EL (cell line): Measurements from ENCODE around the gene CNRIP1.
"Not testable (repeated sequence)": the region's sequence is repeated elsewhere in the genome, so short reads cannot be mapped to it uniquely, and the experiment has no call there.

Source experiments
- DNase-seq: peaks from one replicate; pipeline ENCODE4 v3.0.0-alpha.2; 2016

Gene CNRIP1

DNA sequence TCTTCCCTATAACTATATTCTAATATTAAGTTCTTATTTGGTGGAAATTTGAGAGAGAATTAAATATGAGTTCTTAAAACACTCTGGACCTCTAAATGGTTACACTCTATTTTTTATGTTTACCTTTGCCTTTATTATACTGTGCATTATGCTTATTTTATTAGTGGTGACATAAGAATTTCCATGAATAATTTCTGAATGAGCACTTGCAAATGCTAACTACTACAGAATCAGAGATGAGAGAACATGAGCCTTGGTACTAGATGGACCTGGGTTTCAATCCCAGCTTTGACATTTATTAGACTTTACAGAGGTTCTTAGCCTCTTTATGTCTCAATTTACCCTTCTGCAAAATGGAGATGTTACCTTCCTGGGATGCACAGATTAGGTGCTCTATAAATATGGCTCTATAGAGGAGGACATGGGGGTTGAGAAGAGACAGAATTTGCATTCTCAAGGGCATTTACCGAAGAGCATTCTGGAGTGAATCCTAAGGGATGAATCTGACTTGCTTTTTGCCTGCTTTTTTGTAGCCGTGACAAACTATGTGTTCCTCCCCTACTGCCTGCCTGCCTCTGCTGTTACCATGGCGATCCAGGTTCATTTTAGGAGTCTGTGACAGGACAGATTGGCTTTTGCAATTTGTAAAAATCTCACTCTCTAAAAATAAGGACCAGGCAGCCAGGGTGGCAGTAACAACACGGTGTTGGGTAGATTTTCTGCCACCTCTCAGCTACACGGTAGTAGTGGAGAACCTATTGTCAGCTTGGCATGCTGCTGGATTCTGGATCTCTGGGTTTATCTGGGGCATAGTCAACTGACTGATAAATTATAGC is 20.7 kb upstream of the CNRIP1 start:
- DNase-seq: no peak

DNA sequence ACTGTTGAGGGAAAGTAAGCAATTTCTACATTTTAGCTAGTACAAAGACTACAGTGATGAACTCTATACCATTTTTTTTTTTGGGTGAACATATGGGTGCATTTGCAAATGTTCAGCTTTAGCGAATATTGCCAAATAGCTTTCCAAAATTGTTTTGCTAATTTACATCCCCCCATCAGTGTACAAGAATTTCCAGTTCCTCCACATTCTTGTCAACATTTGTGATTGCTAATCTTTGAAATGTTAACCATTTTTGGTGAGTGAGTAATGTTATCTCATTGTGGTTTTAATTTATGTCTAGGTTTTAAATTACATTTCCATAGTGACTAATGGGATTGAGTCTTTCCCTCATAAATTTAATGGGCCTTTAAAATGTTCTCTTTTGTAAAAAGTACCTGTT is 16.4 kb upstream of the CNRIP1 start:
- peak; percentile 83 for DNase-seq

DNA sequence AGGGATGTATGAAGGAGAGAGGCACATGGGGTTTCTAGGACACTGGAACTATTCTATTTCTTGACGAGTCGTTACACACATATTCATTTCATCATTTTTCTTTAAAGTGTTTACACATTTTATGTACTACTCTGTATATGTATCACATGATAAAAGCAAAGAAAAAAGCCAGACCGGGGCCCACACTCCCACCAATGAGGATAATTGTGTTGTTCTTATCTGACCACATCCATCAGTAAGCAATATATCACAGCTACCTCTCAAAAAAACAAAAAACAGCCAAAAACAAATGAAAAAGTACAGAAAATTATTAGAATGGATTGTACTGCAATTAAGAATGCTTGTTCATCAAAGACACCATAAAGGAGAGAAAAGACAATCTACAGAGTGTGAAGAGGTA is 14.2 kb upstream of the CNRIP1 start:
- no peak for DNase-seq

- DNase-seq: no peak
Measured at GRCh38 chr2:68333009-68333408, 13.3 kb upstream of the CNRIP1 start.

DNA sequence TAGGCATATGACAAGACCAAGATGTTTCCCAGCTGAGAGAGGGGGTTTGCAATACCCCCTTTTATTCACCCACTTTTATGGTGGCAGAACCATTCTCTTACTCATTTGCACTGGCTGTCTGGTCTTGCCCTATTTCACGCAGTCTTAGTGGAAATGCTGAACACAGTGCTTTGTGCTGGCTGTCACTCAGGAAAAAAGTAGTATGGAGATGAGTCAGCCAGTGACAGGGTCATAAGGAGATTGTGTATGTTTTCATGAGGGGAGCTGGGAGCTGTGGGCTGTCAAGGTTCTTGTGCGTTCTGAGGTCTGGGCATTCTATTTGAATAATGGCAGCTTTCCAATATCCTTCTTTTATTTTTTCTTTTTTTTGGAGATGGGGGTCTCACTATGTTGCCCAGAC is 10.9 kb upstream of the CNRIP1 start:
- DNase-seq: peak; percentile 44

- no peak for DNase-seq
Measured at GRCh38 chr2:68328901-68329300, 9.2 kb upstream of the CNRIP1 start.

DNA sequence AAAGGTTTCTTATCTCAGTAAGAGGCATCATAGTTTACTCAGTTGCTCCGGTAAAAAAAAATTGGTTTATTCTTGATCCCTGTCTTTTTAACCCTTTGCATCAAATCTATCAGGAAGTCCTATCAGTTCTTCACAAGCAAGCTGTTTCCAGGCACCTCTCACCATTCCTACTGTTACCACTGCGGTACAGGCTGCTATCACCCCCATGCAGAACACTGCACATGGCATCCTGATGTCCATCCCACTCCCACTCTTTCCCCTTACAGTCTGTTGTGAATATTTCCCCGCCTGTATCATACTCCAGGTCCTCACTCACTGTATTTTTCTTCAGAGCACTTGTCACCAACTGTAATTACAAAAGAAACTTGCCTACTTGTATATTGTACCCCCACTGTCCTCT is 5.3 kb upstream of the CNRIP1 start:
- no peak for DNase-seq

GRCh38 chr2:68320118-68320641 is 431 bp upstream of the CNRIP1 start:
- no peak for DNase-seq

- DNase-seq: peak; percentile 31
Measured at GRCh38 chr2:68318914-68319397, 793 bp downstream of the CNRIP1 start.

DNA sequence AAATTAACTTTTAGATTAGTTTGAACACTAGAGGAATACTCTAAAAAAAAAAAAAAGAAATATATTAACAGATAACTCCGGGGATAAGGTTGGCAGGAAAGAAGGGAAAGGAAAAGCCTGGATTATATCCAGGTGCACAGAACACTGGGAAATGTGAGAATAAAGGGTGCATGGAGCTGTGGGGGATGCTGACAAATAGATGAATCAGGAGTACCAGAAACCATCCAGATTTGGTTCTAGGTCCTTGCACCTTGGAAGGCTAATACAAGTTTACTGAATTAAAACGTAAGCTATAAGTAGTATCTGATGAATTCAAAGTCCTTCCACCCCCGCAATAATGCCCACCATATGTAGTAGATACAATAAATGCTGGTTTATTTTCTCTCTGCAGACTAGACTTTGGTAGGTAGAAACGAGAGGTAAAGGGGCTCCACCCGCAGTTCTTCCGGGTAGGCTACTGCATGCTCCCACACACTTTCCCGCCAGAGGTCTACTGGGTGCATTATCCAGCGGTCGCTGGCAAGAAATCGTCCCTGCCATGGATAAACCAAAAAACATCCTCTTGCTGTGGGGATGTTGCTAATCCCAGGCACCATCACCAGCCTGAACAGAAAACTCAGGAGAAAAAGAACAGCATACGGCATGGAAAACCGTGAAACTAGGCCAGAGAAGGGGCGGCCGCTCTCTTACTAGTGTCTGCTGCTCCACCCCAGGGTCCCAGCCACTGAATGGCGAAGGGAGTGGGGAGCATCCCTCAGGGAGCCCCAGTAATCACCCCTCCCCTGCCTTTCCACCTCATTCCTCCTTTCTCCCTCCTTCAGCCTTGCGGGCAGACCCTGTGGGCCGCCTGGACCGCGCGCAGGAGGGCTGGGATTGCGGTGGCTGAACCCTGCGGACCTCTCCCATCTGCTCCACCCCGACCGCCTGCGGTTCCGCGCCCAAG is 1.5 kb downstream of the CNRIP1 start:
- DNase-seq: peak; percentile 31

- no peak for DNase-seq
Measured at GRCh38 chr2:68316111-68316510, 3.6 kb downstream of the CNRIP1 start.

DNA sequence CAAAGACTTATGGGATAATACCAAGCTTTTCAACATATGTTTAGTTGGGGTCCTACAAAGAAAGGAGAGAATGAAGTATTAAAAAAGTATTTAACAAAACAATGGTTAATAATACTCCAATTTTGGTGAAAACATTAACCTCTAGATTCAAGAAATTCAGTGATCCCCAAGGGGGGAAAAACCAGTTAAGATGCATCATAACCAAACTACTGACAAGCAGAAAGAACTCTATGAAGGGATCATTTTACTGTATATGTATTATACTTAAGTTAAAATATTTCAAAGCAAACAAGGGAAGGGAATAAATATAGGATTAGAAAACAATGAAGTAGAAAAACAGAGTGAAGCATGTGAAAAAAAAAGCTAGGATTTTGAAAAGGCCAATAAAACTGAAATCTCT is 8.7 kb downstream of the CNRIP1 start:
- DNase-seq: no peak

- DNase-seq: no peak
Measured at GRCh38 chr2:68309426-68309825, 10.3 kb downstream of the CNRIP1 start.

DNA sequence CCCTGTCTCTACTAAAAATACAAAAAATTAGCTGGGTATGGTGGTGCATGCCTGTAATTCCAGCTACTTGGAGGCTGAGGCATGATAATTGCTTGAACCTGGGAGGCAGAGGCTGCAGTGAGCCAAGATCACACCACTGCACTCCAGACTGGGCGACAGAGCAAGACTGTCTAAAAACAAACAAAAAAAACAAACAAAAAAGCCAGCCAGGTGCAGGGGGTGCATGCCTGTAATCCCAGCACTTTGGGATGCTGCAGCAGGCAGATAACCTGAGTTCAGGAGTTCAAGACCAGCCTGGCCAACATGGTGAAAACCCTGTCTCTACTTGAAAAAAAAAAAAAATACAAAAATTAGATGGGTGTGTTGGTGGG is 15.9 kb downstream of the CNRIP1 start:
- DNase-seq: not testable (repeated sequence)

DNA sequence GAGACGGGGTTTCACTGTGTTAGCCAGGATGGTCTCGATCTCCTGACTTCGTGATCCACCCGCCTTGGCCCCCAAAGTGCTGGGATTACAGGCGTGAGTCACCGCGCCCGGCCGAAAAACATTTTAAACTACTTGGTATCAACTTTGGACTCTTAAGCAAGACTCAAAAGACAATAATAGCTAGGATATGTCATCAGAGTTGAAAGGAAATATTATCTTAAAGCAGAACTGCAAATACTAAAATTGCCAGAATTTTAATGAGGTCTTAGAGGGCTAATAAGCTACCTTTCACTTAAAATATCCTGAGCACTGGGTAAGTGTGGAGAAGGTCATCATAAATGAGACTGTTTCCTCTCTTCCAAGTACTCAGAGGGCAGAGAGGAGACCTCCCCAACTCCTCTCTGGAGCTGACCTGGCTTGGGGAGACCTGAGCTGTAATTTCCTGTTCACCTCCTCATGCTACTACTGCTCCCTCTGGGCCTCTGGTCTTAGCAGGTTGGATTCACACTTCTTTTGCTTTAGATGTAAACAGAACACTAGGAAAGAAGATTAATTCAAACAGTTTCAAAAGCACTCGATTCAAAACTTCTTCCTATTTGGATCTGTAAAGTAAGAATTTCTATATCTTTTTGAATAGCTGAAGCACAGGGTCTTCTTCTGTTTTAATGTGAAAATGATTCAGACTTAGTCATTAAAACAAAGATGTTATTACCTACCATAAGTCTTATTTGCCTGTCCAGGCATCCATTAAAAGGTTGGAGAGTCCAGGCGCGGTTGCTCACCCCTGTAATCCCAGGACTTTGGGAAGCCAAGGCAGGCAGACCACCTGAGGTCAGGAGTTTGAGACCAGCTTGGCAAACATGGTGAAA is 16.5 kb downstream of the CNRIP1 start:
- no peak for DNase-seq

DNA sequence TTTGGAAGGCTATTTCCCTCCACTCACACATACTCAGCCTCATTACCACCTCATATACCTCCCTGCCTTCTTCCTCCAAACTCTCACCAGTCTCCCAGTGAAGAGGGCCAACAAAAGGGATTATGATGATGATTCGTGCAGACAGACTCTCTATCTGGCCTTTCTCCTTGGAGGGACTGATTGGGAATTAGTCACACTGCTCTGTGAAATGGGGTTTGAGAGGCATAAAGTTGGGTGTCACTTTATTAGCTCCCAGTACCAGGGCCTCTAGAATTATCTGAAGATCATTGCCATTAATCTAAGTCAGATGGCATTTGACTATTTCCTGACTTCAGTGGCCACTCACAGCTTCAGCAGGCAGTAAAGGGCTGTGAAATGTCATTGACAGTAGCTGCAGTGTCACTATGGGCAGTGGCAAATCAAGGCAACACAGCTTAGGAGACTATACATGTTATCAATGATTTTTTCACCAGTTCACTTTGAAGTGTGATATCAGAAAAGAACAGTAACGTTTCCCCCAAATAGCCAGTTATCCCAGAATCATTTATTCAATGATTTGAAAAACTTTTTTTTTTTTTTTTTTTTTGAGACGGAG is 17.4 kb downstream of the CNRIP1 start:
- peak; percentile 53 for DNase-seq

- no peak for DNase-seq
Measured at GRCh38 chr2:68295516-68295915, 24.2 kb downstream of the CNRIP1 start.

DNA sequence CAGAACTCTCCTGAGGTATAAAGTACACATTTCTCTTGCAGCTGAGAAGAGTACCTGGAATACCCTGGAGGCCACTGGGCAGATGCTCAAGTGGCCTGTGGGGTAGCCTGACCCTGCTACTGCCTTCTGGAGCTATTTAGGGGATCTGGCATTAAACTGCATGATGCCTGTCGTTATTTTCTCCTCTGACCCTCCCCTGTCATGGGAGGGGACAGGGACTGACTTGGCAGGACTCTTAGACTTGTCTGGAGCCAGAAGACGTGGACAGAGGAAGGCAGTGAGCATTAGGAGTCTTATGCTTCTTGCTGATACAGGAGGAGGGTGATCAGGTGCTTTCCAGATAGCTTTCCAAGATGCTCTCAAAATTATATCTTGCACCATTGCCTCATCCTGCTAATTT is 24.8 kb downstream of the CNRIP1 start:
- no peak for DNase-seq

DNA sequence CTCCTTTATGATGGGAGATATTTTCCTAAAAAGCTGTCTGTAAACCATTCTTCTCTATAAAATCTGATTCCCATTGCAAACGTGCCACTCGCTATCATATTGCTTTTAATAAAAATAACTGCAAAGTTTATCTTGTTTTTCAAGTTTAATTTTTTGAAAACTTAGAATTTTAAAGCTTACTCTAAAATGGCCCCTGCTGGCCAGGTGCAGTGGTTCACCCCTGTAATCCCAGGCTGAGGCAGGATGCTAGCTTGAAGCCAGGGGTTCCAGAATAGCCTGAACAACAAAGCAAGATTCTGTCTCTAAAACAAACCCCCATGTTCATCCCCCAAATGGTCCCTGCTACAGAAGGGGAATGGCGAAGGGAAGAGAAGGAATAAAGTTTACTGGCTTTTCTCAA is 25.6 kb downstream of the CNRIP1 start:
- no peak for DNase-seq

DNA sequence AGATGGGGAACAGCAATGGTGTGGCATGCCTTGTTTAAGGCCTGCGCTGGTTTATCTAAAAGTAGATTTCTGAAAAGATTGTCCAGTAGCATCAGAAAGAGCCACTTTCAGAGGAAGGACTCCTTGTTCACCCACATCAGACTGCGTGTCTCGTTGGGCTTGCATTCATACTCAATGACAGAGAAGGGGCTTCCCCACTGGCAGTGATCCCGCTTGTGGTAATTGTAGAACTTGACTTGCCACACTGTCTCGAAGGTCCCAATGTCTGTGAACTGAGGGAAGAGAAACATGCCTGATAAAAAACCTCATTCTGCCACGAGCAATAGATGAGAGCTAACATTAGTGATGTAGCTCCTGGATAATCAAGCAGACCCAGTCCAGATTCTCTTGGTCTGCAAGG is 26.0 kb downstream of the CNRIP1 start:
- DNase-seq: no peak

GRCh38 chr2:68293024-68293423 is 26.7 kb downstream of the CNRIP1 start:
- DNase-seq: no peak

DNA sequence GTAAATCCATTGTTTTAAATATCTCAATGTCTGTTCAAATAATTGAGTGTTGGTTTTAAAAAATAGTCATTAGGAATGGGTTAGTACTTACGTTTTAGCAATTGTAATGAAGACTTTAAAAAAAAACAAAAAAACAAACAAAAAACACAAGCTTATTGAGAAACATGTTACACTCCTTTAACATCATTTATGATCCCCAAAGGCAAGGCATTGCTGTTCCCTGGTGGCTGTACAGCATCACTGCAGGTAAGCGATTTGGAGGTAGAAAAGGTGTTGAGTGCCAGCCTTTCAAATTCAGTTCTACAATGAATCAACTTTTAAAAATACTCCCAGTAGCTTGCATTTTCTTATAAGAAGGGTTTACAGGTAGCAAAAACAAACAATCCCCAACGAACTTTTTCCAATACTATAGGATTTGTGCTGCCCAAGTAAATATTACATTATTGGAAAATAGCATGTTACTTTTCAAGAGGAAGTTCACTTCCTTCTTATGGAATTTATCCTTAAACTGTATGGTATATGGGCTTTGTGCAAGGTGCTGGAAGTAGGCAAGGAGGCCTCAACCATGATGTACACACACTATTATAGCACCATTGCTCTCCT is 27.5 kb downstream of the CNRIP1 start:
- no peak for DNase-seq
